Daoy (cell line): ENCODE measurements around the gene PLXNC1. TPM values are rescaled to one million over a fixed set of nuclear protein-coding genes. Genes with fewer than 3 reads are reported as not detected.

Source experiments
- DNase-seq: peaks from one replicate; pipeline ENCODE4 v3.0.0-alpha.2; 2015; ENCODE audit warnings: low read depth
- total RNA-seq: library from RNA; depleted of rRNA; stranded (reverse); fragments of >200 nt; shearing (Covaris generic); gene quantifications from 2 replicates; pipeline ENCODE4 v1.2.3, GENCODE V29; 2014

The PLXNC1 gene
- total RNA-seq, 1 experiment from 2014 or later = 2.1 TPM

GRCh38 chr12:94239332-94239993 lies 91.1 kb downstream of the PLXNC1 start:
- DNase-seq = no peak

- no peak for DNase-seq
These were observed 91.8 kb downstream of the PLXNC1 start for GRCh38 chr12:94240171-94240570.

- no peak for DNase-seq
These were observed 94.5 kb downstream of the PLXNC1 start for GRCh38 chr12:94242901-94243300.

GRCh38 chr12:94244165-94245133 lies 96.1 kb downstream of the PLXNC1 start:
- peak; percentile 63 for DNase-seq

- DNase-seq = peak; percentile 32
These were observed 97.4 kb downstream of the PLXNC1 start for GRCh38 chr12:94245631-94246383.

GRCh38 chr12:94247246-94247645 lies 98.9 kb downstream of the PLXNC1 start:
- DNase-seq = no peak

- no peak for DNase-seq
These were observed 100.2 kb downstream of the PLXNC1 start for GRCh38 chr12:94248582-94248981.

GRCh38 chr12:94250130-94250529 lies 101.8 kb downstream of the PLXNC1 start:
- no peak for DNase-seq

- no peak for DNase-seq
These were observed 105.9 kb downstream of the PLXNC1 start for GRCh38 chr12:94254270-94254669.

GRCh38 chr12:94255006-94255405 lies 106.6 kb downstream of the PLXNC1 start:
- DNase-seq = no peak

GRCh38 chr12:94255428-94255827 lies 107.1 kb downstream of the PLXNC1 start:
- no peak for DNase-seq

- no peak for DNase-seq
These were observed 110.2 kb downstream of the PLXNC1 start for GRCh38 chr12:94258593-94258992.

- no peak for DNase-seq
These were observed 111.6 kb downstream of the PLXNC1 start for GRCh38 chr12:94260017-94260416.

GRCh38 chr12:94260717-94261116 lies 112.3 kb downstream of the PLXNC1 start:
- no peak for DNase-seq

- no peak for DNase-seq
These were observed 112.7 kb downstream of the PLXNC1 start for GRCh38 chr12:94261119-94261518.

GRCh38 chr12:94261786-94262185 lies 113.4 kb downstream of the PLXNC1 start:
- DNase-seq = no peak

- DNase-seq = peak; percentile 91
These were observed 114.0 kb downstream of the PLXNC1 start for GRCh38 chr12:94262228-94263010.

GRCh38 chr12:94263011-94263811 lies 114.8 kb downstream of the PLXNC1 start:
- DNase-seq = peak; percentile 10

GRCh38 chr12:94263905-94264561 lies 115.7 kb downstream of the PLXNC1 start:
- DNase-seq = peak; percentile 54
